Measurements from ENCODE around the gene WDR59. TPM values are rescaled to one million over a fixed set of nuclear protein-coding genes. Genes with fewer than 3 reads are reported as not detected.

WDR59 gene
- total RNA-seq, 1 experiment from 2014 or later, result 95.4 TPM

DNA sequence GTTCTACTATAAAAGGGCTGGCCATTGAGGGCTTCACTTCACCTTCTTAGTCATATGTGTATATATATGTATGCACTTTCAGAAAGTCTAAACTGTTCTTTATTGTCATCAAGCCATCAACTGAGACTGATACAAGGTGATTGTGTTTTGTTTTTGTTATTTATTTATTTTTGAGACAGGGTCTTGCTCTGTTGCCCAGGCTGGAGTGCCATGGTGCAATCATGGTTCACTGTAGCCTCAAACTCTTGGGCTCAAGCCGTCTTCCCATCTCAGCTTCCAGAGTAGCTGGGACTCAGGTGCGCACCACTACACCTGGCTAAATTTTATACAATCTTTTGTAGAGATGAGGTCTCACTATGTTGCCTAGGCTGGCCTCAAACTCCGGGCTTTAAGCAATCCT is 19.5 kb upstream of the WDR59 start:
- H3K36me3 Mint-ChIP-seq (ENCODE audit: insufficient read depth, unreplicated experiment), result peaks cover 18% of the 10 kb centered on the region
- peaks cover 41% of the 10 kb centered on the region for H3K4me1 Mint-ChIP-seq (ENCODE audit: low read depth, unreplicated experiment)
- BruUV-seq (replicated peaks), result no TSS peak
- no peaks in the 10 kb centered on the region for H3K9me3 Mint-ChIP-seq (ENCODE audit: low read depth, unreplicated experiment)
- no peak overlapping the region for H3K27ac Mint-ChIP-seq (ENCODE audit: unreplicated experiment)
- H3K4me3 Mint-ChIP-seq (ENCODE audit: low read depth, unreplicated experiment), result no peak overlapping the region
- H3K27me3 Mint-ChIP-seq (ENCODE audit: unreplicated experiment), result no peaks in the 10 kb centered on the region
- TF ChIP-seq, protein P1, sequence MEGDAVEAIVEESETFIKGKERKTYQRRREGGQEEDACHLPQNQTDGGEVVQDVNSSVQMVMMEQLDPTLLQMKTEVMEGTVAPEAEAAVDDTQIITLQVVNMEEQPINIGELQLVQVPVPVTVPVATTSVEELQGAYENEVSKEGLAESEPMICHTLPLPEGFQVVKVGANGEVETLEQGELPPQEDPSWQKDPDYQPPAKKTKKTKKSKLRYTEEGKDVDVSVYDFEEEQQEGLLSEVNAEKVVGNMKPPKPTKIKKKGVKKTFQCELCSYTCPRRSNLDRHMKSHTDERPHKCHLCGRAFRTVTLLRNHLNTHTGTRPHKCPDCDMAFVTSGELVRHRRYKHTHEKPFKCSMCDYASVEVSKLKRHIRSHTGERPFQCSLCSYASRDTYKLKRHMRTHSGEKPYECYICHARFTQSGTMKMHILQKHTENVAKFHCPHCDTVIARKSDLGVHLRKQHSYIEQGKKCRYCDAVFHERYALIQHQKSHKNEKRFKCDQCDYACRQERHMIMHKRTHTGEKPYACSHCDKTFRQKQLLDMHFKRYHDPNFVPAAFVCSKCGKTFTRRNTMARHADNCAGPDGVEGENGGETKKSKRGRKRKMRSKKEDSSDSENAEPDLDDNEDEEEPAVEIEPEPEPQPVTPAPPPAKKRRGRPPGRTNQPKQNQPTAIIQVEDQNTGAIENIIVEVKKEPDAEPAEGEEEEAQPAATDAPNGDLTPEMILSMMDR (IDR thresholded peaks at IDR 0.05; ENCODE audit: unreplicated experiment), result no peak
- intact Hi-C loops (cut with micrococcal nuclease; ENCODE audit: unreplicated experiment), result no loop called here
- CTCF ChIA-PET, result interaction anchor here (0.8 kb wide), 1 partner anchor 87 kb away, joined by 3 read pairs; no protein-coding TSS in a partner anchor
- no peak for DNase-seq

DNA sequence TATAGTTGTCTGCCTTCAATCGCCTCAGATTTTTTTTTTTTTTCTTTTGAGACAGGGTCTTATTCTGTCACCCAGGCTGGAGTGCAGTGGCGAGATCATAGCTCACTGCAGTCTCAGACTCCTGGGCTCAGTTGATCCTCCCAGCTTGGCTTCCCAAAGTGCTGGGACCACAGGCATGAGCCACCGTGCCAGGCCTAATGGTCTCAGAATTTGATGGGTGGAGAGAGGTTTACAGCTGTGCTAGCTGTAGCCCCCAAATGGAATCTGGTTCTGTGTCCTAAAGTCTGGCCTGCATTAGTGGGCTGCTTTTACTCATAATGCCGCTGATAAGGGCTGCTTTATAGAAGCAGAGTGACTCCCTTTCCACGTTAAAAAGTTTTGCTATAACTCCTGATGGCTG is 19.0 kb upstream of the WDR59 start:
- Mint-ChIP-seq H3K36me3 (ENCODE audit: insufficient read depth, unreplicated experiment) (peaks cover 22% of the 10 kb centered on the region), H3K4me1 (ENCODE audit: low read depth, unreplicated experiment) (peaks cover 41% of the 10 kb centered on the region), H3K27me3 (ENCODE audit: unreplicated experiment) (no peaks in the 10 kb centered on the region), H3K9me3 (ENCODE audit: low read depth, unreplicated experiment) (no peaks in the 10 kb centered on the region), H3K27ac (ENCODE audit: unreplicated experiment) (no peak overlapping the region), H3K4me3 (ENCODE audit: low read depth, unreplicated experiment) (no peak overlapping the region)
- BruUV-seq (replicated peaks), result no TSS peak
- DNase-seq, result no peak
- intact Hi-C loops (cut with micrococcal nuclease; ENCODE audit: unreplicated experiment), result no loop called here
- CTCF ChIA-PET, result no interaction called here
- TF ChIP-seq, protein P1 (IDR thresholded peaks at IDR 0.05; ENCODE audit: unreplicated experiment), result no peak

DNA sequence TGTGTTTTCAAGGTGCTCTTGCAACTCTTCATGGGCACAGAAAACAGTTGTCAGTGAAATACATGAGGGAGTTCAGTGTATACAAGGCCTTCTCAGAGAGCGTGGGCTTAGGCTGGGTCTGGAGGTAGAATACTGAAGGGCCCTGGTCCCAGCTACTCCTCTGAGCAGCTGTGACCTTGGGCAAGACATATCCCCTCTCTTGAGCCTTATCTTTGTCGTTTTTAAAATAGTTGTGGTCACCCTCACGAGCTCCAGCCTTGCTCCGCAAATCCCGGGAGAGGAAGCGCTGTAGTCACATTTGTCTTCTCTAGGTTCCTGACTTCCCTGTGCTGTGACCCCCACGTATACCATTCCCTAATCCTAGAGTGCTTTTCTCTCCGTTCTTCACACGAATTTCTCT is 17.6 kb upstream of the WDR59 start:
- CTCF ChIA-PET, result interaction anchor here (1.4 kb wide), 1 partner anchor 9 kb away, joined by 3 read pairs; no protein-coding TSS in a partner anchor
- H3K9me3 Mint-ChIP-seq (ENCODE audit: low read depth, unreplicated experiment), result no peaks in the 10 kb centered on the region
- TF ChIP-seq, protein P1 (IDR thresholded peaks at IDR 0.05; ENCODE audit: unreplicated experiment), result no peak
- intact Hi-C loops (cut with micrococcal nuclease; ENCODE audit: unreplicated experiment), result no loop called here
- DNase-seq, result no peak
- H3K4me3 Mint-ChIP-seq (ENCODE audit: low read depth, unreplicated experiment), result no peak overlapping the region
- peaks cover 41% of the 10 kb centered on the region for H3K4me1 Mint-ChIP-seq (ENCODE audit: low read depth, unreplicated experiment)
- H3K27ac Mint-ChIP-seq (ENCODE audit: unreplicated experiment), result no peak overlapping the region
- BruUV-seq (replicated peaks), result no TSS peak
- H3K27me3 Mint-ChIP-seq (ENCODE audit: unreplicated experiment), result no peaks in the 10 kb centered on the region
- peaks cover 28% of the 10 kb centered on the region for H3K36me3 Mint-ChIP-seq (ENCODE audit: insufficient read depth, unreplicated experiment)

DNA sequence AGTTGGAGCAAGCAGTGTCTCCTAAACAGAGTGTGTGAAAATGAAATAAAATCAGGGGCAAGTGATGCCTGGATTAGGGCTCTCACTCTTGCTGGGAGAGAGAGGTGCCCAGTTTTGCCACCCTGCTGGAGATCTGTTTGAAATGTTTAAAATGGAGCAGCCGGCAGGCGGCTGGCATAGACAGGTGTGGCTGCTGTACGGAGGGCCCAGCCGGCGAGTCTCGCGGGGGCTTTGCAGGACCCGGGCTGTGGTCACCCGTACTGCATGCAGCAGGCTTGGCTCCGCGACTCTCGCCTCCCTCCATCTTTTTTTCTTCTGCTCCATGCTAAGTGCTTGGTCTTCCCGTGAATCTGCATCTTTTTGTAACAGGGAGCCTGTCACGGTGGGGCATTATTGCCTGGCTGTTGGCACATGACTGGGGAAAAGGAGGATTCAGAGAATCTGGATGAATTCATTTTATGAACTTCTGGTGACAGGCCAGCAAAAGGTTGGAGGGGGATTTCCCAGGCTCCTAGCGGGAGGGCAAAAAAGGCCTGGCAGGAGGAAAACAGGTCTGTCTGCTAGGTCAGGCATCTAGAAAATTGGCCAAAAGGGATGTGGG is 15.7 kb upstream of the WDR59 start:
- peak overlapping the region; percentile 72 for H3K4me3 Mint-ChIP-seq (ENCODE audit: low read depth, unreplicated experiment)
- DNase-seq, result peak; percentile 28
- TF ChIP-seq, protein P1 (IDR thresholded peaks at IDR 0.05; ENCODE audit: unreplicated experiment), result no peak
- no peak overlapping the region for H3K27ac Mint-ChIP-seq (ENCODE audit: unreplicated experiment)
- BruUV-seq (replicated peaks), result no TSS peak
- H3K4me1 Mint-ChIP-seq (ENCODE audit: low read depth, unreplicated experiment), result peaks cover 50% of the 10 kb centered on the region
- CTCF ChIA-PET, result interaction anchor here (0.6 to 1.1 kb wide), 2 partner anchors 111 to 124 kb away, joined by 4 to 6 read pairs; no protein-coding TSS in a partner anchor
- peaks cover 28% of the 10 kb centered on the region for H3K36me3 Mint-ChIP-seq (ENCODE audit: insufficient read depth, unreplicated experiment)
- intact Hi-C loops (cut with micrococcal nuclease; ENCODE audit: unreplicated experiment), result loop anchor here (2.0 kb wide), 1 partner anchor 64 kb away; no protein-coding TSS in a partner anchor
- no peaks in the 10 kb centered on the region for H3K9me3 Mint-ChIP-seq (ENCODE audit: low read depth, unreplicated experiment)
- H3K27me3 Mint-ChIP-seq (ENCODE audit: unreplicated experiment), result no peaks in the 10 kb centered on the region

Data from Calu3 (cell line).